K562 (cell line): ENCODE results near the gene HDGFL2.

Experiments used
- BRCA1 ChIP-seq, 2 experiments: fragments of 450-650 bp in 1 of 2; sonication (generic) in 1 of 2; formaldehyde crosslinking in 1 of 2; IDR thresholded peaks; 2 replicates each; pipeline versions ENCODE4 v1.5.0 to v1.6.1; 2017 to 2020; ENCODE audit warnings: mild to moderate bottlenecking in 1 of 2, missing genetic modification reagents in 1 of 2
- CTCF ChIP-seq, 3 experiments: IDR thresholded peaks in 2 of 3; conservative IDR thresholded peaks in 1 of 3; 2 replicates each; pipeline ENCODE4 v1.5.1; 2011 to 2012; ENCODE audit warnings: low read length in 3 of 3, mild to moderate bottlenecking in 3 of 3, control low read depth in 2 of 3, improper control_type of control experiment in 1 of 3, inconsistent platforms in 1 of 3, low read depth in 1 of 3, mixed read lengths in 1 of 3, moderate library complexity in 1 of 3; ENCODE audit not compliant: insufficient read depth in 2 of 3
- FOXA1 ChIP-seq: fragments of 450-650 bp; IDR thresholded peaks from 2 replicates; pipeline ENCODE4 v1.6.1; 2016; ENCODE audit warnings: mild to moderate bottlenecking, borderline replicate concordance
- GABPA ChIP-seq: fragments of 200-800 bp; sonication (Bioruptor generic); conservative IDR thresholded peaks from 2 replicates; pipeline ENCODE4 v1.6.1; 2016; ENCODE audit warnings: low read depth, missing genetic modification characterization, missing compliant biosample characterization
- HMG20A ChIP-seq: fragments of 450-650 bp; formaldehyde crosslinking; conservative IDR thresholded peaks from 2 replicates; pipeline ENCODE4 v1.4.0; 2020; ENCODE audit warnings: mild to moderate bottlenecking, mixed read lengths
- KLF10 ChIP-seq: fragments of 250-450 bp; sonication (Bioruptor Pico); IDR thresholded peaks from 2 replicates; pipeline ENCODE4 v1.6.1; 2021; ENCODE audit warnings: matching md5 sums
- MCM2 ChIP-seq: fragments of 450-650 bp; IDR thresholded peaks from 2 replicates; pipeline ENCODE4 v1.6.1; 2017; ENCODE audit warnings: low read depth, mild to moderate bottlenecking
- PHF8 ChIP-seq: fragments of 200-600 bp; sonication (generic); IDR thresholded peaks from 2 replicates; pipeline ENCODE4 v1.6.1; 2012; ENCODE audit warnings: mixed run types, mild to moderate bottlenecking, inconsistent platforms, low read length, moderate library complexity, borderline replicate concordance
- RBM17 ChIP-seq: fragments of 200-400 bp; formaldehyde crosslinking; IDR thresholded peaks from 2 replicates; pipeline ENCODE4 v1.6.1; 2017; ENCODE audit warnings: low read depth, mild to moderate bottlenecking, low read length, borderline replicate concordance
- SNIP1 ChIP-seq: fragments of 450-650 bp; IDR thresholded peaks from 2 replicates; pipeline ENCODE4 v1.7.1; 2017; ENCODE audit warnings: low read depth, mild to moderate bottlenecking
- ZNF24 ChIP-seq: fragments of 450-650 bp; IDR thresholded peaks from 2 replicates; pipeline ENCODE4 v1.6.1; 2016
- ZNF316 ChIP-seq: fragments of 450-650 bp; IDR thresholded peaks from 2 replicates; pipeline ENCODE4 v1.6.1; 2016
- ZNF583 ChIP-seq: fragments of 250-450 bp; sonication (Bioruptor Pico); IDR thresholded peaks from 2 replicates; pipeline ENCODE4 v1.4.0; 2020
- TF ChIP-seq, protein P1 (sequence below): fragments of 250-450 bp; sonication (Bioruptor Pico); IDR thresholded peaks from 2 replicates; pipeline ENCODE4 v1.5.0; 2021

- TF ChIP-seq HMG20A (CRISPR knock-in tag) (no peak), KLF10 (CRISPR knock-in tag) (no peak), MCM2 (no peak), ZNF316 (no peak), RBM17 (no peak), FOXA1 (no peak), PHF8 (no peak), ZNF583 (no peak), ZNF24 (no peak), SNIP1 (no peak), CTCF (IDR thresholded peaks at IDR 0.05 in 2 of 3, conservative IDR thresholded peaks at IDR 0.05 in 1 of 3; ENCODE audit: insufficient read depth in 2 of 3, low read depth in 1 of 3, low read length in 3 of 3) (no peak), GABPA (no peak), BRCA1 (IDR thresholded peaks at IDR 0.05) (no peak), BRCA1 (CRISPR knock-in tag; IDR thresholded peaks at IDR 0.05) (no peak)
- TF ChIP-seq, protein P1, sequence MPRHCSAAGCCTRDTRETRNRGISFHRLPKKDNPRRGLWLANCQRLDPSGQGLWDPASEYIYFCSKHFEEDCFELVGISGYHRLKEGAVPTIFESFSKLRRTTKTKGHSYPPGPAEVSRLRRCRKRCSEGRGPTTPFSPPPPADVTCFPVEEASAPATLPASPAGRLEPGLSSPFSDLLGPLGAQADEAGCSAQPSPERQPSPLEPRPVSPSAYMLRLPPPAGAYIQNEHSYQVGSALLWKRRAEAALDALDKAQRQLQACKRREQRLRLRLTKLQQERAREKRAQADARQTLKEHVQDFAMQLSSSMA = no peak
These were observed 38.5 kb downstream of the HDGFL2 start for GRCh38 chr19:4510435-4511255.
